Measurements from ENCODE around the gene ABHD17A.

The ABHD17A gene

DNA sequence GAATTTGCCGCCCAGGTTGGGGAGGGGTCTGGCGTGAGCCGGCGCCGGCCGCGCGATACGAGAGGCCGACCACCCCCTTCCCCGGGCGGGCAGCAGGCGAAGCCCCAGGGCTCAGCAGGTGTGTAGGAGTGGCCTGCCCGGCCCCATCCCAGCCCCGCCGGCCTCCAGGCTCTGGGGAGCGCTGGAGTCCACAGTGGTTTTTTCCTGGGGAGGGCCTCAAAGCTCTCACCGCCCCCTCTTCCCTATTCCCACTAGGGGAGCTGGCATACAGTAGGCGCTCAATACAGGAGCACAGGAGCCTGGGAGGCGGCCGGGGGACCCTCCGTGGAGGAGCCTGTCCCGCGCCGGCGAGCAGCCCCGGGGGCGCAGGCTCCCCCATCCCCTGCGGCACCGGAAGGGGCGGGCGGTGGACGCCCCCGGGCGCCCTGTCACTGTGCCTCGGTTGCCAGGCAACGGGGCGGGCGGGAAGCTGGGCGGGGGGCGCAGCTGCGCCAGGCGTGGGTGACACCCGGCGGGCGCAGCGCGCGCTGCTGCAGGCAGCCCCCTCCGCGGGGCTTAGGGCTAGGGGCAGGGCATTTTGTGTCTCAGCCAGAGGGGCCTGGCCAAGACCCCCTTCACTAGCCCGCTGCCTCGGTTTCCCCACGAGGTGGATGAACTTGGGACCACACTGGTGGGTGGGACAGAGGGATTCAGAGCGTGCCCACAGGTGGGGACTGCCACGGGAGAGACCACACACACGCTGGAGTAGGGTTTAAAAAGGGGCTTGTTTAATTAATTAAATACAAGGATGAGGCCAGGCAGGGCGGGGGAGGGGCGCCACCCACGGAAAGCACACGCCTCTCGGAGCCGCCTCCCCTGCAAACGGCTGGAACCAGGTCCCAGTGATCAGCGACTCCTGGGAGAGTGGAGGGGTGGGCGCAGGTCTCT, 33.4 kb downstream of the ABHD17A start:
- DNase-seq, result peak; percentile 67 to 76

DNA sequence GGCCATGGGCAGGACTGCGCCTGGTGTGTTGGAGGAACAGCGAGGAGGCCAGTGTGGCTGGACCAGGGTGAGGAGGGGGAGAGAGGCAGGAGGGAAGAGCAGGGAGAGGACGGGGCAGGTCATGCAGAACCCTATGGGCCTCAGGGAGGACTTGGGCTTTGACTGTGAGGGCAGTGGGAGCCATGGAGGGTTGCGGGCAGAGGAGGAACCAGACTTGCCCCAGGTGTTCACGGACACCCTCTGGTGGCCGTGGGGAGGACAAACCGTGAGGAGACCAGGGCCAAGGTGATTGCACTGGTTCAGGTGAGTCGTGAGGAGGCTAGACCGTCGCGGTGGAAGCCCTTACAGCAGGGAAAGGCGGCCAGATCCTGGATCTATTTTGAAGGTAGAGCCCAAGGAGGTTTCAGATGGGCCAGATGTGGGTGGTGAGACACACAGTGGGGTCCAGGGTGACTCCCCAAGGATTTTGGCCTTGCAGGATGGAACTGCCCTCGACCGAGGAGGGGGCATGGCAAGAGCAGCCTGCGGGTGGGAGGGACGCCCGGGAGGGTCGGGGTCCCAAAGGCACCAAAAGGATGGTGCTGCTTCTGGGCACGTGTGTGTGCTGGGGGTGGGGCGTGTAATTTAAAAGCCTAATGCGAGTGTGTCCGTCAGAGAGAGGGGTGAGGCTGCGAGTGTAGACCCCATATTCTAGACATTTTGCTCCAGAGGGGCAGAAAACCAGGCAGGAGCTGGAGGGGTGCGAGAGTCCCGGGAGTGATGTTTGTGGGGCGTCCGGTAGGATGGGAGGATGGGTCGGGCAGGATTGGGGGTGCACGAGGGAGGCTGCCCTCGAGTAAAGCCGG, 34.3 kb downstream of the ABHD17A start:
- no peak for DNase-seq

DNA sequence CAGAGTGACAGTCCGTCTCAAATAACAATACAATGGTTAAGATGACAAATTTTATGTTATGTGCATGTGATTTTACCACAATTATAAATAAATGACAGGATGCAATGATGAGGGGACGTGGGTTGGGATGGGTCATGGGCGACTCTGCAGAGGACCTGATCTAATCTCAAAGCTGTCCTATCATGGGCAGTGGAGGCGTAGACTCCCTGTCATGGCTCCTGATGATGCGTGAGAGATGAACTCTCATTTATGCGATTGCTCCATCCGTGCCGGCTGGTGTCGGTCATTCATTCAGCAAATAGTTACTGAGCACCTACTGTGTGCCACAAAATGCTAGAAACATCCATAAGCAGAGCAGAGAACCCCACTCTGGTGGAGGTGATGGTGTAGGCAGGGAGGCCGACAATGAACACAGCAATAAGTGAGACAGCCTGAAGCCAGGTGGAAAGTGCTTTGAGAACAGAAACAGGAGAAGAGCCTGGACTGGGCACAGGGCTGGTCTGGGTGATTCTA, 35.4 kb downstream of the ABHD17A start:
- DNase-seq, result no peak

DNA sequence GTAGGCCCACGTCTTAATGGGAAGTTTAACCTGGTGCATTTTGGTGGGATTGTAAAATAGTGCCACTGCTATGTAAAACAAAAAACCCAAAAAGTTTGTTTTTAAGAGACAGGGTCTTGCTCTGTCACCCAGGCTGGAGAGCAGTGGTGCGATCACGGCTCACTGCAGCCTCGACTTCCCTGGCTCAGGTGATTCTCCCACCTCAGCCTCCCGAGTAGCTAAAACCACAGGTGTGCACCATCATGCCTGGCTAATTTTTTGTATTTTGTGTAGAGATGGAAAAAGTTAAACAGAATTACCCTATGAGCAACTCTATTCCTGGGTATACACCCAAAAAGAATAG, 36.2 kb downstream of the ABHD17A start:
- DNase-seq, result no peak

DNA sequence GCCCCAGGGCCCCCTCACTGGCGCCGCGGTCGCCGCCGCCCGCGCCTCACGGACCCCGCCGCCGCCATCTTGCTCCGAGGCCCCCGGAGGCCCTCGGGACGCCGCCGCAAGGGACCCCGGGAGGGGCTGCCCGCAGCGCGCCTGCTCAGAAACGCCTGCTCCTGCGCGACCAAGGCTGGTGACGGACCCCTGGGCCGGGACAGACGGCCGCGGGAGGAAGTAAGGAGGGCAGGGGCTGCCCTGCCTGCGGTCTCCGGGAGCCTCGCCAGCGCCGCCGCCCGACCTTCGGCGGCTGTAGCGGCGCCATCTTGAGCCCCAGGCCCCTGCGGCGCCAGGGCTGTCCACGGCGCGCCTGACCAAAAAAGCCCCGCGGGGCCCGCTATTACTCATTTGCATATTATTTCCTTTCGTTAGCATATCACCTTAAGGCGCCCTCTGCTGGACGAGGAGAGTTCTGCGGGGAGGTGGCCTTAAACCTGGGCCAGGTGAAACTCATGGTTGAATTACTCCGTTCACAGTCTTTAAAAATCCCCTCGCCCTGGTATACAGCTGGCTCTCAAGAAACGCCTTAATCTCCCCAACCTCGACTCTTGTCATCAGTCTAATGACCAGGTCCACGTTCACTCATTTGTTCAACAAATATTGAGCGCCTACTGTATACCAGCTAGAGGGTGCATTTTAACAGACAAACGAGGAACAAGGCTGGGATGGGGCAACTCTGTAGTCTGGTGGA, 36.7 kb downstream of the ABHD17A start, which contains the start of gene REXO1:
Gene REXO1 (minus strand): TSS at position 85 of the 733 bp plus-strand sequence. CDS start 125 bp downstream, outside the sequence.
- peak; percentile 96 to 98 for DNase-seq

DNA sequence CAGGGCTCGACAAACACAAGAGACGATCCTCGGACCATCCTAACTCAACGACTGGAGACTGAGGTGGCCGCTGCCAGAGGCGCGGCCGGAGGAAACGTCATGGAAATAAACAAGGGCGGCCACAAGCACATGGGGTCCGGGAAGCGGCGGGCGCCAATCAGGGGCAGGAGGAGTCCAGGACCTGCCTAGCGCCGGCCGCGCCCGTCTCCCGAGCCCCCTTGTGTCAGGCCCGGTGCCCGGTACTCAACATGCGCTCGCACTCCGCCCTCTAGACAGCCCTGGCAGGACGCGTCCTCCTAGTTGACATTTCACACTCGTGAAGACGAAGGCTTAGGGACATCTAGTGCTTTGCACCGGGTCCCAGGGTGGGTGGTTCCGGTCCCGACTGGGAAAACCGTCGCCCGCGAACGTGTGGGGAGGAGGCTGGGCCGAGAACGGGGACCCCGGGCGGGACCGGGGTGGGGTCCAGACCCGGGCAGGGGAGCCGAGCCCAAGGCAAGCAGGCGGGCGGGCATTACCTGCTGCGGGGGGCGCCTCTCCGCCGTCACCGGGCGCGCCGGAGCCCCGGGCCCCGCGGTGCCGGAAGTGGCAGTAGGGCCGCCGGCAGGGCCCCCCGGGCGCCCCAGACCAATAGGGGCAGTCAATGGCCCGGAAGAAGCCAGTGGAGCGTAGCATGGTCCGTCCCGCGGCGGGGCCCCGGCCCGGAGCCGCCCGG, 37.5 kb downstream of the ABHD17A start:
- DNase-seq, result no peak

DNA sequence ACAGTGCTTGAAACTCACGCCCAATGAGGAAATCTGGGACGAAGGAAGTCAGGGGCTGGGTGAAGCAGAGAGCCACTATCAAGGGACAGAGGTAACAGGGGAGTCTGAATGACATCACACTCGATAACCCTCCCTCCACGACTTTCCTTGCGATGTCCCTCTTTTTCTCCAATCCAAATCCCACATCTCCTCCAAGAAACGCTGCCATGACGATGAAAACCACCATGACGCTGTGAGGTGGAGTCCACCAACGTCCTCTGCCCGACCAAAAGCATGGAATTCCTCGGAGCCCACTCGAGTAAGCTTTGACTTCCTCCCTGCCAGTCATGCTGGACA, 38.0 kb downstream of the ABHD17A start:
- no peak for DNase-seq

DNA sequence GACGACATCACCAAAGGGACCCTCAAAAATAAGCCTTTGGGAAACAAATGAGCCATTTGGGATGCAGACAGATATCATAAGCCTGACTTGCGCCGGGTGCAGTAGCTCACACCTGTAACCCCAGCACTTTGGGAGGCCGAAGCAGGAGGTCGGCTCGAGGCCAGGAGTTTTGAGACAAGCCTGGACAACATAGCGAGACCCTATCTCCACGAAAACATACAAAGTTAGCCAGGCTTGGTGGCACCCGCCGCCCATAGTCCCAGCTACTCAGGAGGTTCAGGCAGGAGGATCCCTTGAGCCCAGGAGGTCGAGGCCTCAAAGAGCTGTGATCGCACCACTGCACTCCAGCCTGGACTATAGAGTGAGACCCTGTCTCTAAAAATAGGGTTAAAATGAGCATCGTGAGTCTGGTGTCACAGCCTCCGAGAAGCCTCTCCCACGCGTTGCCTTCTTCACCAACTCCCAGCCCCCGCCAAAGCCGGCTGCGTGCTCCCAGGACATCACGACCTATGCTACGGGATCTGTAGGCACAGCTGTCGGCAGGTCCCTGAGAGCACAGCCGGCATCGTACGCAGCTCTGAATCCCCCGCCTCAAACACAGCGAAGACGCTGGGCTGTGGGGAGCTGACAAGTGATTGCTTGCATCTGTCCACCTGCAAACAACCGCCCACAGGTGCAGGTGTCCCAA, 38.6 kb downstream of the ABHD17A start:
- DNase-seq, result no peak

DNA sequence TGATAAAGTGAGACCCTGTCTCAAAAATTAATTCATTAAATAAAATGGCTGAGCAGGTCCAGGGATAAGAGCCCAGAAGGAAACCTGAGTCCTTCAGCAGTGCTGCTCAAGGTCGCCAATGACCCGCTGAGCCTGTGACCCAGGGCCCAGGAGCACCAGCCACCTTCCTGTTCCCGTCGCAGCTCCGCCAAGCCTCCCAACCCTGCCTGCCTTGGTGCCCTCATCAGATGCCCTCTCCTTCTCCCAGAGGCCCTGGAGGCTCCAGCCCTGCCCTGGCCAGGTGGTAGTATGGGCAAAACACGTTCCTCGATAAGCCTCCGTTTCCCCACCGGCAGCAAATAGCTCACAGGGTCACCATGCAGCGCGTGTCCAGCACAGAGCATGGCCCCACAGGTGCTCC, 39.7 kb downstream of the ABHD17A start:
- DNase-seq, result no peak

DNA sequence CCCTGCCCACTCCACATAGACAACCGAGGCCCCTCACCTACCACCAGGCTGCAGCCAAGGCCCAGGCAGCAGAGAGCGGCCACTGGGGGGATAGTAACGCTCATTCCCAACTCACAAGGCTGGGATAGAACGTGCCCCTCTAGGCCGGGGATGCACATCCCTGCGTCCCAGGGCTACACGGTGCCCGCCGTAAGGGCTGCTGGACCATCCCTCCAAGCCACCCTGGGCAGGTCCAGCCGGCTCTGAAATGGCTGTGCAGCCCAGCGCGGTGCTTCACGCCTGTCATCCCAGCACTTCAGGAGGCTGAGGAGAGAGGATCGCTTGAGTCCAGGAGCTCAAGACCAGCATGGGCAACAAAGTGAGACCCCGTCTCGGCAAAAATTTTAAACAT, 40.2 kb downstream of the ABHD17A start:
- no peak for DNase-seq

DNA sequence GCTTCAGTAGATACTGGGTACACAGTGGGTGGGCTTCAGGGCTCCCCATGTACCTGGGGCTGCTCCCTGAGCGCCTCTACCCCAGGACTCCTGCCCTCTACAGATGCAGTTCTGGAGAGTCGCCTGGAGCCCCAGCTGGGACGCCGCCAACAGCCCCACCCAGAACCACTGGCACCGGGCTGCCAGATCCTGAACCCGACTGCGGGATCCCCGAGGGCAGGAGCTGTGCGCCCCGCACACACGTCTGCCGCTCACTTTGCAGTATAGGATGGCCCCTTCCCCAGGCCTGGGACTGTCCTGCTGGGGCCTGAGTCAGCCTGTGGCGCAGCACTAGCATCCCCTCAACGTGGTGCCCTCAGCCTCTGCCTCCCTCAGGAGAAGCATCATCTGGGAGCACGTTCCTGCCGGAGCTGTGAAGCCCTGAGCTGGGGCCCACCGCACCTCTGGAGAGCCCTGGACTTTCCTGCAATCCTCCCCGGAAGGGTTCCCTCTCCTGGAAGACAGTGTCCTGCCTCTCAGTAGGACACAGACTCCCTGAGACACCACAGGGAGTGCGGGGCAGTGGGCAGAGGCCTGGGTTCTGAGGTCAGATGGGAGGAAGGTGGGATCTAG, 40.7 kb downstream of the ABHD17A start:
- no peak for DNase-seq

DNA sequence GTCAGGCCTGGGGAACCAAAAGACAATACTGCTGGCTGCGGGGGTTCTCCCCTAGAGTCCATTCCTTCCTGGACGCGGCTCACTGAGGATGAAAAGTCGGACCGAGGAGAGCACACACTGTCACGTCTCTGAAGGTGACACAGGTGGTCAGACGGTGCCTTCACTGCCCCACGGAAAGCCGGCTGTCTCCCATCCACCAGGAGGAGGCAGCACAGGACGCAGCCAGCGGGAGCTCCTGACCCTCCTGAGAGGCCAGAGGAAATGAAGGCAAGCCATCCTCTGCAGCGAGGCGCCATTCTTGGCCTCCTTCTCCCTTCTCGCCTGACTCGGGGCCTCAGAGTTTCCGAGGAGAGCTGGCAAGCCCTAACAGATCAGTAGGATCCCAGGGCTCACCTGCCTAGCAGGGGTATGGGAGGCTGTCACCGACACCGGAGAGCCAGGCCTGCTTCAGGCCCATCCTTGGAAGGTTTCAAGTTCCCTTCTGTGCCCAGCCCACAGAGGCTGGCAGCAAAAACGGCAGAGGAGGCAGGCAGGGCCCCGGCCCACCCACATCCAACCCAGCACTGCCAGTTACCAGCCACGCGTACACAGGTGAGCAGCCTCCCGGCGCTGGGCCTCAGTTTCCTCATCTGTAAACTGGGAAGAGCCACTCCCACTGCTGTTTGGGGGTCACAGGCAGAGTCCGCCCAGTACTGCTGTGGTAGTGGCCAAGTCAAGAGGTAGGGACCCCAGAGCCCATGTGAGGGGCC, 41.5 kb downstream of the ABHD17A start:
- DNase-seq, result no peak

DNA sequence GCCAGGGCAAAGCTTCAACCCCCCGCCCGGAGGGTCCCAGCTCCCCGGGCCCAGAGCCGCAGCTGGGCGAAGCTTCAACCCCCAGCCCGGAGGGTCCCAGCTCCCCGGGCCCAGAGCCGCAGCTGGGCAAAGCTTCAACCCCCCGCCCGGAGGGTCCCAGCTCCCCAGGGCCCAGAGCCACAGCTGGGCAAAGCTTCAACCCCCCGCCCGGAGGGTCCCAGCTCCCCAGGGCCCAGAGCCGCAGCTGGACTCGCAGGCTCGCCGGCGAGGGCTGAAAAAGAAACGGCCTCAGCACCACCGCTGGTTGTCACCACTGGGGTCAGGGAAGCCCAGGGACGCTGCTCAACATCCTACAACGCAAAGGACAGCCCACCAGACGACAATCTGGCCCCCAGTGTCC, 42.2 kb downstream of the ABHD17A start:
- DNase-seq, result no peak

DNA sequence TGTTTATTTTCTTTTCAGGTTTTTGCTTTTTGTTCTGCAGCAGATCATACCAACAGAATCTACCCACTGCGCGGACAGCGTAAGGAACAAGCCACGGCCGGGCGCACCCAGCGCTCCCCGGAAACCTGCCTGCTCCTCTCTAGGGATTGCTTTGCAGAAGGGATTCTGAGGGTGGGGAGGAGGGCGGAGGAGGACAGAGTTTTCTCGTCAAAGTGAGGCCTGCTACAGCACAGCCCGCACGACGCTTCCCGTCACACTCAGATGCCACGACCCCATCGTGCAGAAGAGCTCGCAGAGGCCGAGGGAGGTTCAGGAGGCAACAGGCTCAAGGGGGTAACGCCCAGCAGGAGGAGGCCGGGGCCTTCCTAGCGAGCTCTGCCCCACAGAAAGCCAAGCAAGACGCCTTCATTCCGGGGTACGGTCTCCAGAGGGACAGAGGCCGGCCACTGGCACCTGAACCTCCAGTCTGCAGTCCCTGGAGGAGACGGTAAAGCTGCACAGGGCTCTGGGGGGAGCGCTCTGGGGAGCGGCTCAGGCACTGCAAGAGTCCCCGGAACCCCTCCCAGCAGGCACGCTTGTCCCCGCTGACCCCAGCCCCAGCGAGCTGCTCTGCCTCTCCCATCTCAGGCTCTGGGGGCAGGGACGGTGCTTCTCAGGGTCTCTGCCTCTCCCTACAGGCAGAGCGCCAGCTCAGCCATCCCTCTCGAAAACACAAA, 43.9 kb downstream of the ABHD17A start:
- no peak for DNase-seq

DNA sequence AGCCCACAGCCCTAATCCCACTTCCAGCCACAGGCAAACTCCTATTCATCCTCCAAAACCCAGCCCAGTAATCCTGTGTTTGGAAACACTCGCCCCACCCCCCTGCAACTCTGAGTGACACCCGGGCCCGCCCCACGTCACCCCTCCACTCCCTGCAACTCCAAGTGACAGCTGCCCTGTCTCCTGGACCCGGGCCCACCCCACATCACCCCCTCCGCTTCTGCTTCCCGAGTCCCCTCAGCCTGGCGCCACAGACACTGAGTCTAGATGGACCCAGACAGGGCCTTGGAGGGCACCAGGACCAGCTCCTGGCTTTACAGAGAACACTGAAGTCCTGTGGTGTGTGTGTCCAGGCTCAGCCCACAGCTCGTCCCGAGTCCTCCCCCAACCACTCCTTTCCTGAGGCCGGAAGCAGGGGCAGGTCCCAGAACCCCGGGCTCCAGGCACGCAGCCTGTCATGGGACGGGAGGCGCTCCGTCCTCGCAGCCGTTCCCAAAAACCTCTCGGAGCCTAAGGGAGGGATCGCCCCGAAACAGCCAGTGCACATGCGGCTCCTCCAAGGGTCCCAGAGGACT, 44.7 kb downstream of the ABHD17A start:
- no peak for DNase-seq

DNA sequence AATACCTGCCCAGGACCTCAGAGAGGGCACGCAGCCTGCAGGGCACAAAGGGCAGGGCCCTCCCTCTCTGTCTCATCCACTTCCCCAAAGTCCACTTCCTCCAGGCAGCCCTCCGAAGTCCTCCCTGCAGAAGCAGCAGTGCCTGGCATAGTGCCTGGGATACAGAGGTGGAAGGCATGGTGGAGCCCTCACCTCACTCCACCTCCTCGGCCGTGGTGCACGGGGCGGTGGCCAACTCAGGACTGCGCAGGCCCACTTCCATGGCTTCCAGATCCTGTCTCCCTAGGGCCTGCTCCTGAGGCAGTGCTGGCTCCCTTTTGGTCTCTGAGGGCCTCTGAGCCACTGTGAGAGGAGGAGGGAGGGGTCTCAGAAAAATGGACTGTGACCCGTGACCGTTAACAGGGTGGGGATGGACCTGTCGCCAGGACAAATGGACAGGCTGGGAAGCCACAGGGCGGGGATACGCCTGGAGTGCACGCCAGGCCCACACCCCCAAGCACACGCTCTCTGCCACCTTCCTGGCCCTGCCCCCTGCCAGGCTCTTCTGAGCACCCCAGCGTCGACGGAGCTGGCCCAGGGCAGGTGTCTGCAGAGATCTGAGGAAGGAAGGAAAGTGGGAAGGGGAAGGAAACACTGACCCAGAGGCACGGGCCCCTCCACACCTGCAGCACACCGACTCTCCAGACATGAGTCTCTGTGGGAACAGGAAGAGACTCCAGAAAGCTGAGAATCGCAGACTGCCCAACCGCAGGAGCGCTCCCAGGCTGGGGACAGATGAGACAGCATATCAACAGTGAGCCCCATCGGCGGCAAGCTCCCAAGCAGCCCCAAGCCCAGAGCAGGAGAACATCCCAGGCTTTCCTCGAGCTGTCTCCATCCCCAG, 45.4 kb downstream of the ABHD17A start:
- no peak for DNase-seq

DNA sequence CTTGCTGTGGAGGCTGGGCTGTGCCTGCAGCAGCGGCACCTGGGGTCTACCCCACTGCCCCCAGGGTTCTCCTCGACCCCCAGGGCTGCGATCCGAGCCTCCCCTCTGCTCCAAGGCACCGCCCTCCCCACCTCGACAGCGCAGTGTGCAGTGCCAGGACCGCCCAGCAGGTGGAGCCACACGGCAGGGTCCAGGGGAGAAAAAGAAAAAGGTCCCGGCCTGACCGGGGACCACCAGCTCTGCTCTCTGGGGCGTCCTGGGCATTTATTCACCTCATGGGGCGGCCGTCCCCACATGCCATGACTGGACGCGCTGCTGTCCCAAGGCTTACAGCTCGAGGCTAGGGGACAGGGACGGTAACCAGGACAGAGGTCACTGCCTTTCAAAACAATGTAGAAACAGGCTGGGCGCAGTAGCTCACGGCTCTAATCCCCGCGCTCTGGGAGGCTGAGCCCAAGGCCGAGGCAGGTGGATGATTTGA, 47.6 kb downstream of the ABHD17A start:
- peak; percentile 42 to 57 for DNase-seq

DNA sequence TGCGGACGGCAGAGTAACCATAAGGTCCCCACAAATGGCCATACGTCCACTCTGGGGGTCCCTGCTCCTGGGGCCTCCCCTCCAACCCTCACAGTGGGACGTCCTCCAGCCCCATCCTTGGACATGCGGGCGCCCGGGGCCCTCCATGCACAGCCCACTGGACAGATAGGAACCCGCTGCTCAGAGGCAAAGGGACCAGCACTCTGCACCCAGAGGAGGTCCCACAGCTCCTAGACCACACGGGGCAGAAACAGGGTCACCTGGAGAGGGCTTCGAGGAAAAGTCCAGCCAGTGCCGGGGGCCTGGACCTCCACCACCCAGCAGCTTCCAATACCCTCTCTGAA, 48.1 kb downstream of the ABHD17A start:
- DNase-seq, result no peak
